HCT116 (cell line): ENCODE results near the gene ESRRB.

ENCODE experiments used
- CBX3 ChIP-seq: IDR thresholded peaks from 2 replicates; pipeline ENCODE4 v1.6.1; 2012; ENCODE audit warnings: low read depth
- CEBPB ChIP-seq: IDR thresholded peaks from 2 replicates; pipeline ENCODE4 v1.6.1; 2012; ENCODE audit warnings: low read depth
- EGR1 ChIP-seq: IDR thresholded peaks from 2 replicates; pipeline ENCODE4 v1.6.1; 2012; ENCODE audit warnings: low read depth
- EZH2 ChIP-seq: fragments of 200-600 bp; sonication (generic); IDR thresholded peaks from 2 replicates; pipeline ENCODE4 v1.6.1; 2017; ENCODE audit warnings: antibody characterized with exemption, mixed run types
- EZH2phosphoT487 ChIP-seq: fragments of 200-600 bp; IDR thresholded peaks from 2 replicates; pipeline ENCODE4 v1.6.1; 2018; ENCODE audit warnings: antibody characterized with exemption, borderline replicate concordance
- FOSL1 ChIP-seq: IDR thresholded peaks from 2 replicates; pipeline ENCODE4 v1.6.1; 2012; ENCODE audit warnings: low read depth
- POLR2A ChIP-seq: IDR thresholded peaks from 2 replicates; pipeline ENCODE4 v1.7.0; 2011; ENCODE audit warnings: borderline replicate concordance; ENCODE audit not compliant: insufficient read depth, insufficient read length; ENCODE audit errors: extremely low read depth
- SP1 ChIP-seq: IDR thresholded peaks from 2 replicates; pipeline ENCODE4 v1.6.1; 2012; ENCODE audit warnings: low read depth
- TF ChIP-seq, protein P1 (sequence below), 3 experiments: fragments of 200-600 bp in 1 of 3; sonication (generic) in 1 of 3; IDR thresholded peaks in 2 of 3; conservative IDR thresholded peaks in 1 of 3; 2 replicates each; pipeline ENCODE4 v1.5.1; 2012 to 2017; ENCODE audit warnings: low read depth in 2 of 3, low read length in 2 of 3, antibody characterized with exemption in 1 of 3, borderline replicate concordance in 1 of 3, control low read depth in 1 of 3, mild to moderate bottlenecking in 1 of 3, mixed read lengths in 1 of 3, mixed run types in 1 of 3, moderate library complexity in 1 of 3; ENCODE audit not compliant: insufficient read depth in 1 of 3
- TF ChIP-seq, protein P2 (sequence below): IDR thresholded peaks from 2 replicates; pipeline ENCODE4 v1.6.1; 2011; ENCODE audit warnings: mild to moderate bottlenecking, low read length, moderate library complexity; ENCODE audit not compliant: insufficient replicate concordance; ENCODE audit errors: extremely low read depth

DNA sequence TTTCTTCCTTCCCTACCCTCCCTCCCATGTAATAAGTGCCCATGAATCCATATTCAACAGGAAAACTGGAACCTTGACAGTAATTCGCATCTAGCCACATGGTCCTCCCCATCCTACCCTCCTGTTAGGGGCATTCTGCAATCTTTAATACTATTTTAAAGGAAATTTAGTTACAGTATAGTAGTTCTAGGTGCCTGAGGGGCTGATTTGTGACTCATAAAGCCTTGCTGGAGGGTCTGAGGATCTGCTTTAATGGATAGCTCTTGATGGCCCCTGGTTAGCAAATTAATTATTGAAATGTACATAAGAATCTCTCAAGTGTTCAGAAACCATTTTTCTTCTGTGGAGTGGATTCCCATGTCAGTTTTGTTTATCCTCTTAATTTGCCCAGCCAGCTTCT, 54.1 kb downstream of the ESRRB start:
- TF ChIP-seq EZH2phosphoT487 = no peak
- TF ChIP-seq, protein P1, sequence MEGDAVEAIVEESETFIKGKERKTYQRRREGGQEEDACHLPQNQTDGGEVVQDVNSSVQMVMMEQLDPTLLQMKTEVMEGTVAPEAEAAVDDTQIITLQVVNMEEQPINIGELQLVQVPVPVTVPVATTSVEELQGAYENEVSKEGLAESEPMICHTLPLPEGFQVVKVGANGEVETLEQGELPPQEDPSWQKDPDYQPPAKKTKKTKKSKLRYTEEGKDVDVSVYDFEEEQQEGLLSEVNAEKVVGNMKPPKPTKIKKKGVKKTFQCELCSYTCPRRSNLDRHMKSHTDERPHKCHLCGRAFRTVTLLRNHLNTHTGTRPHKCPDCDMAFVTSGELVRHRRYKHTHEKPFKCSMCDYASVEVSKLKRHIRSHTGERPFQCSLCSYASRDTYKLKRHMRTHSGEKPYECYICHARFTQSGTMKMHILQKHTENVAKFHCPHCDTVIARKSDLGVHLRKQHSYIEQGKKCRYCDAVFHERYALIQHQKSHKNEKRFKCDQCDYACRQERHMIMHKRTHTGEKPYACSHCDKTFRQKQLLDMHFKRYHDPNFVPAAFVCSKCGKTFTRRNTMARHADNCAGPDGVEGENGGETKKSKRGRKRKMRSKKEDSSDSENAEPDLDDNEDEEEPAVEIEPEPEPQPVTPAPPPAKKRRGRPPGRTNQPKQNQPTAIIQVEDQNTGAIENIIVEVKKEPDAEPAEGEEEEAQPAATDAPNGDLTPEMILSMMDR (IDR thresholded peaks at IDR 0.05 in 2 of 3, conservative IDR thresholded peaks at IDR 0.05 in 1 of 3; ENCODE audit: borderline replicate concordance in 1 of 3, insufficient read depth in 1 of 3, low read depth in 2 of 3, low read length in 2 of 3) = no peak
- TF ChIP-seq SP1 = no peak
- no peak for TF ChIP-seq EZH2
- no peak for TF ChIP-seq POLR2A
- no peak for TF ChIP-seq EGR1
- TF ChIP-seq CEBPB = no peak
- no peak for TF ChIP-seq CBX3
- TF ChIP-seq, protein P2, sequence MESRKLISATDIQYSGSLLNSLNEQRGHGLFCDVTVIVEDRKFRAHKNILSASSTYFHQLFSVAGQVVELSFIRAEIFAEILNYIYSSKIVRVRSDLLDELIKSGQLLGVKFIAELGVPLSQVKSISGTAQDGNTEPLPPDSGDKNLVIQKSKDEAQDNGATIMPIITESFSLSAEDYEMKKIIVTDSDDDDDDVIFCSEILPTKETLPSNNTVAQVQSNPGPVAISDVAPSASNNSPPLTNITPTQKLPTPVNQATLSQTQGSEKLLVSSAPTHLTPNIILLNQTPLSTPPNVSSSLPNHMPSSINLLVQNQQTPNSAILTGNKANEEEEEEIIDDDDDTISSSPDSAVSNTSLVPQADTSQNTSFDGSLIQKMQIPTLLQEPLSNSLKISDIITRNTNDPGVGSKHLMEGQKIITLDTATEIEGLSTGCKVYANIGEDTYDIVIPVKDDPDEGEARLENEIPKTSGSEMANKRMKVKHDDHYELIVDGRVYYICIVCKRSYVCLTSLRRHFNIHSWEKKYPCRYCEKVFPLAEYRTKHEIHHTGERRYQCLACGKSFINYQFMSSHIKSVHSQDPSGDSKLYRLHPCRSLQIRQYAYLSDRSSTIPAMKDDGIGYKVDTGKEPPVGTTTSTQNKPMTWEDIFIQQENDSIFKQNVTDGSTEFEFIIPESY = no peak
- no peak for TF ChIP-seq FOSL1
